Stimulated activated CD8-positive, alpha-beta memory T cell treated with anti-CD3 and anti-CD28 coated beads, Interleukin-15, amount 100 ng/mL, for 4 hours (primary cell): ENCODE measurements around the gene LDLRAD3.

Source experiments
- DNase-seq, 2 donors: peaks; one replicate each; pipeline ENCODE4 v3.0.0-alpha.2; 2020; ENCODE audit warnings: low read depth in 2 of 2

Gene LDLRAD3

DNA sequence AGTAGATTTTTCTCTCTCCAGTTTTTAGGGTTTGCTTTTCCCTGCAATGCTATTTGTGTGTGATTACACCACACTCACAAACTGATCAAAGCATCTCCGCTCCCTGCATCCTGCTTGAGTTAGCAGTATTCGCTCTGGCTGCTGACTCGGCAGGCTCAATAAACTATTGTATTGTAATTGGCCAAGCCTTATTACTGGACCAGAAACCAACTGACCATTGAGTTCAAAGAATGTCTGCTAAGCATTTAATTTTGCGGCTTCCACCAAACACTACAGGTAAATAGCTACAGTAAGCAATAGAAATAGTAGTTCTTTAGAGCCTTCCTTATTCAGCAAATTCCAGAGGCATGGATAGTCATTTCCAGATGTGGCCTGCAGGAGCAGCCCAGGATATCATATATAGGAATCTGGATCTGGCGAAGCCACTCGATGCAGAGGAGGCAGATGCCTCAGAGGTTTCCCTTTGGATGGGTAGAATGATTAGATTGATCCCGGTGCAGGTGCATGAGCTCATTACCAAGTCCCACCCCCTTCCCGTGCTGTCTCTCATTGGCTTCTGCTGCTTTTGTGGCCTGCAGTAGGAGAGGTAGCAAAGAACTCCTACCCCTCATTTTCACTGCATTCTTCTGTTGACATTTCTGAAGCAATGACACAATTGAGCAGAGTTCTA, 268.0 kb downstream of the LDLRAD3 start:
- DNase-seq, result no peak

DNA sequence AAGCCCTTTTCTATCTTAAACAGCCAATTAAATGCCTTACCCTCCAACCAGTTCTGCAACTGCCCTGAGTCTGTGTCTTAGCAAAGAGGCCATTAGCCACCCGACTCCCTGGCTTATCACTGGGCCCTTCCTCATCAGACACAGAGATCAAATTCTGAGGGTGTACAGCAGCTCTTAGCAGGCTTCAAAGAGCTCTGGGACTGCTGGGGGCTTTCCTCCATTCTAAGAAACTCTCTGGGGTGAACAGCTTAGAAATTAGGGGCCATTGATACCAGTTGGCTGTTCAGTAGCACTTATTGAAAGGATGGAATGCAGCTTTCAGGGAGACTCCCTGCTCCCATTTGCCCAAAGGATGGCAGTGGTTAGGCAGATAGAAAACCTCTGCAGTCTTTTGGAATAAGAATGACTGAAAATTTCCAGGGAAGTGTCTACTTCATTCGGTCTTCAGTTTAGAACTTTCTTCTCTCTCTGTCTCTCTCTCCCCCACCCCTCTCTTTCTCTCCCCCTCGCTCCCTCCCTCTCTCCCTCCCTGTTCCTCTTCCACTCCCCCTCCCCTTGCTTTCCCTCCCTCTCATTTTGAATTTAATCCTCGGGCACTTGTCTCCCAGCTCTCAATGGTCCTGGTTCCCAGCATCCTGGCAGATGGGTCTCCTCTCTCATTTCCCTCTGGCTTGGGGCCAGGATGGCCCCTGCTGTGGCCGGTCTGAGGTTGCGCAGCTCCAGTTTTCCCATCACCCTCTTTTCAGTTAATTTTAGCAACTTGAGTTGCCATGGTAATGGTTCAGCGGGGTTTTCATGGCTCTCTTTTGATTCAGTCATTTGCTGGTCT, 268.9 kb downstream of the LDLRAD3 start:
- DNase-seq, result no peak

DNA sequence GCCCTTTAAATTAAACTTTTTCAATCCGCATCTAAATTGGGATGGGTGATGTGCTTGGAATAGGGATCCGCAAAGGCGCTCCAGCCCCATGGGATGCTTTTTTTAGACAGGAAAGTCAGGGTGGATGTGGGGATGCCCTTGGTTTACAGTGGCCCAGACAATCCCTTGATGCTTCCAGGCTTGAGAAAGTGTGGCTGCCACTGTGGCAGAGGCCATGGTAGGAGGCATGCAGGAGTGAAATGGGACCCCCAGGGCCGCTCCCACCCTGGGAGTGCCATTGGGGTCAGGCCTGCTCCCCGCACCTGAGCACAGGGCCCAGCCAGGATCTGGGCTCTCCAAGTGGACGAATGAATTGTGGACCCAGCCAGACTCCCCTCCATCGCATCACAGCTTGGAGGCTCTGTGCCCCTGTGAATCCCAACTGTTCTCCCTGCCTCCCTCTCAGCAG, 269.6 kb downstream of the LDLRAD3 start:
- no peak for DNase-seq

DNA sequence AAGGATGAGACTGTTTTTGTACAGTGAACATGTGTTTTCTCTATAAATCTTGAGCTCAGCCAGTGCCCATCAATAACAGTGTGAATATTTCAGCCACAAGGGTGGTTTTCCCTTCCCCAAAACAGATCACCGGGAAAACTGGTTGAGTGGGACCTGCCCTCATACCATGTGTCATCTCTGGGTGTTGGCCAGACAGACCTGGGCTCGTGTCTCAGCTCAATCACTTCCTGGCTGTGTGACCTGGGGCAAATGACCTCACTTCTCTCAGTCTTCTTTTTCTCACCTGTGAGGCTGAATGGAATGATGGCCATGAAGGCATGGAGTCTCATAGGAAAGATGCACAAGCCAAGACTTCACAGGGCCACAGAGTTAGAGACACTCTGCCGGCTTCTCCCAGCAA, 270.6 kb downstream of the LDLRAD3 start:
- DNase-seq, result no peak

DNA sequence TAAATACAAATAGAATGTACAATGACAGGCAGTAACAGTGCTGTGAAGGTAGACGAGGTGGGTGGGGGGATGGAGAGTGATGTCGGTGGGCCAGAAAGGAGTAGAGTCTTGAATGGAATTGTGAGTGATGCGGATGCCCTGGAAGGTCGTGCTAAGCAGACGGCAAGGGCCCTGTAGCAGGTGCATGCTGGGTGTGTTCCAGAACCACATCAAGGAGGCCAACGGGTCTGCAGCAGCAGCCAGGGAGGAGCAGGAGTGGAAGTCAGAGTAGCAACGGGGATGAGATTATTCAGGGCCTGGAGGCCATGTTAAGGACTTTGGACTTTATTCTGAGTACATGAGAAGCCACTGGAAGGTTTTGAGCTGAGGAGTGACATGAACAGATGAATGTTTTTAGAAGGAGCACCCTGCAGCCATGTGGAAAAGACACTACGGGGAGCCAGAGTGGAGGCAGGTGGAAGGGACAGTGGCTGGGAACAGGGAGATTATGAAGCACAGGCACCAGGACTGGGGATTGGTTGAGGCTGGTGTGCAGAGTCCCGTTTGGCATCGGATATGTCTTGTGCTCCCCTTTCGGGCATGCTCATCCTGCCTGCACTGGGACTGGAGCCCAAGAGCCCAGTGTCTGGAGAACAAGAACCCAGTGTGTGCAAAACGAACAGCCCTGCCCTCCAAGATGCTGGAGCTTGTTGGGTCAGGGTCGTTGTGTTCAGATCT, 271.3 kb downstream of the LDLRAD3 start:
- DNase-seq, result no peak

DNA sequence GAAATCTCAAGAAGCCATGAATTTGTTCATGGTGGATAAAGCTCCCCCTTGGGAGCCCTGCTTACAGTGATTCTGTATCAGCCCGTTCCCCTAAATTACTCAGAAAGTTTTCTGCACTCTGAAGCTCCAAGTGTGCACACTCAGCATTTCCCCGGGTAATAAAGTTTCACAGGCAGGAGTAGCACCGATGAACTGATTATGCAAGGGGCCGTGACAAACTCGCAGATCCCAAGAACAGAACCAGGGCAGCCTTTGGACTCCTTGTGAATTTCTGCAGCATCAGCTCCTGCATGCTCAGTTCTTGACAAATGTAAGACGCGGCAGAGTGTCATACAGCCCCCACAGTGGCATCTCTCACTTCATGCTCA, 271.8 kb downstream of the LDLRAD3 start:
- no peak for DNase-seq

DNA sequence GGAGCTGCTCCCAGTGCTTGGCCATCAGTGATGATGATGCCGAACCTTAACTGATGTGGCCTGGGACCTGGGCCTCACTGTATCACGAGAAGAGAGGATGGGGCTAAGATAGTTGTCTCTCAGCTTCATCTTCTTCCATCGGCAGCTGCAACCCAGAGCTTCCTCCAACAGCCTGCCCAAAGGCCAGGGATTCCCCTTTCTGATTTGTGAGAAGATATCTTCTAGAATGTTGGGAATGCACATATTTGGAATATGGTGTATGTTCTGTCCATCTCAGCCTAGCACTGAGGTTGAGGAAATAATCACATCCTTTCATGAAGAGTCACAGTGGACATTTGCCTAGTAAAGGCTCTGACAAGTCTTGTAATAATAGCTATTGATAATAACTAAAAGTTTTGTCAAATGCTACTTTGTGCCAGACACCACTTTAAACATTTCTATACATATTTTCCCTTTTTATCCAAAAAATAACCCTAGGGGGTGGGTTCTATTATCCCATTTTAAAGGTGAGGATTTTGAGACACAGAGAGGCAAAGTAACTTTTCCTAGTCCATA, 272.3 kb downstream of the LDLRAD3 start:
- DNase-seq, result no peak

DNA sequence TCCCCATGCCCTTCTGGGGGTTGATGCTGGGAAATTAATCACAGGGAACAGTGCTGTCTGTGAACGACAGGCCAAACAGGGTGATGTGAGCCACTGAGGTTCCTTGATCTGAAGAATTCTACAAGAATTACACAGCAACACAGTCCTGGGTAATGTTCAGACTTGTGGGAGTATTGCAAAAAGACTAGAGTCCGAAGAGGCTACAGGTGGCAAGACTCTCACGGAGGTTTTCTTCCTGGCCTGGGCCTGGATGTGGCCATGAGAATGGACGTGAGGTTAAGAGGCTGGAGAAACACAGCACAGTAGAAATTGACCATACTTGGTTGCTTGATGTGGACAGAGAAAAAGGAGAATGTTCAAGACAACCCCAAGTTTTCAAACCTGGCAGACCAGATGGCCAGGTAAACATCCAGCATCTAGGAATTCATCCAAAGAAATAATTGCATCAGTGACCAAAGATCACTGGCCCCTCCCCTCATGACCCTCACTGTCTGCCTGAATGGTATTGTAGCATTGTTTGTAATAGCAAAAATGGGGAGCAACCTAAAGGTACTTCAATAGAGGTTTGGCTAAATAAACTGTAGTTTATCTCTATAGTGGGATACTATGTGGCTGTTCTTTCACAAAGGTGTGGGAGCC, 274.5 kb downstream of the LDLRAD3 start:
- no peak for DNase-seq

DNA sequence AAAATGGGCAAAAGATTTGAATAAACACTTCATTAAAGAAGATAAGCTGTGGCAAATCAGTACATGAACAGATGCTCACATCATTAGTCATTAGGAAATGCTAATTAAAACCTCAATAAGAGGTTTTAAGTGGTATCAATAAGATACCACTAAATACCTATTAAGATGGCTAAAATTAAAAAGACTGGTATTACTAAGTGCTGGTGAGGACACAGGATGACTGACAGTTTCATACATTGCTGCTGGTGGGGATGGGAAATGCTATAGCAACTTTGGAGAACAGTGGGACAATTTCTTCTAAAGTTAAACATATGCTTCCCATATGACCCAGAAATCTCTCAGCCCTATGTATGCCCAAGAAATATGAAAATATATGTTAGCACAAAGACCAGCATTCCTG, 276.1 kb downstream of the LDLRAD3 start:
- DNase-seq, result no peak

DNA sequence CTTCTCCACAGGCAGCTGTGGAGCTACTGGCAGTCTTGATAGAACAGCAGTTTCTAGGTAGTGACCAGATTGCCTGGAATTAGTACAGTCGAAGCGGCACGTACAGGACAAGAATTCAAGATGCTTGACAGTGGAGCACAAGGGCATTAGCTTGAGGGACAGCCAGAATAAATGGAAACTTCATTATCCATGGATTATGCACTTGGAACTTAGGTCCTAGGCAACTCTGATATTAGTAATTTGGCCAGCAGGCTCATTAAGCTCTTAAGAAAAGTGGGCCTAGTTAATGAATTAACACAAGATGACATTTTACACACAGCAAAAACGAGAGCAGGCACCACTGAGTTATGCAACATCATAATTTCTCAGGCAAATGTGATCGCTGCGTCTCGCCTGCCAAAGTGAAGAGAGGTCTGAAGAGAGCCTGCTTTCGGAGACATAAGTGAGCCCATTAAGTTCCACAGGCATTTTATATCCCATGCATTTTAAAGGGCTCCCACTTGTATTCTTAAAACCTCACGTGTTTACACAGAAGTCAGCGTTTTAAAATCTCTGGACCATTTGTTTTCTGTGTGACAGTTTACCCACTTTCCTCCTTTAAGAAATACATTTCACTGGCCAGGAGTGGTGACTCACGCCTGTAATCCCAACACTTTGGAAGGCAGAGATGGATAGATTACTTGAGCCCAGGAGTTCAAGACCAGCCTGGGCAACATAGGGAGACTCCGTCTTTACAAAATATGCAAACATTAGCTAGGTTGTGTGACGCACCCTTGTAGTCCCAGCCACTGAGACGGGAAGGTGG, 279.2 kb downstream of the LDLRAD3 start:
- DNase-seq, result no peak

DNA sequence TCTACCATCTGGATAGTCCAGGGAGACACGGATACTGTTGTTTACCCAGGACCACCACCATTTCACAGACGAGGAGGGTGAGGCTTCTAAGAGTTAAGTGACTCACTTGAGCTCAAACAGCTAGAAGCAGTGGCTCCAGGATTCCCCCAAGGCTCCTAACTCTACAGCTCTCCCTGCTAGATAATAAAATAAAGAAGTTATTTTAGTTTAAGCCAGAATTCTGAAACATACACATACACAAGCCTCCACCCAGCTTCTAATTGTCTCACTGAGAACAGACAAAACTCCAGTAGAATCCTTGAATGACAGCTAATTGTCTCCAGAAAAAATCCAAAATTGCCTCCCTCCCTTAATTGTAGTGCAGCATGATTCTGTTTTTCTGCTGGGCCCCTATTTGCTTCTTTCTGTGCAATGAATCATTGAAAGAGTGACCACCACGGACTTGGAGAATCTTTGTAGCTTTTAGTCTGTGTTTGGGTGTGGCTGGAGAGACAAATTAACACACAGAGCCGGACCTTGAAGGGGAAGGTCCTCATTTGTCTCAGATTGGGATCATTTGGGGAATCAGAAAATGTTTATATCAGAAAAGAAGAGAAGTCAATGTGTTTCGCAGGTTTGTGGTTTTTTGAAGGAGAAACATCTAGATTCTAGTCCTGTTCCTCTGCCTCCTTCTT, 280.5 kb downstream of the LDLRAD3 start:
- DNase-seq, result no peak

DNA sequence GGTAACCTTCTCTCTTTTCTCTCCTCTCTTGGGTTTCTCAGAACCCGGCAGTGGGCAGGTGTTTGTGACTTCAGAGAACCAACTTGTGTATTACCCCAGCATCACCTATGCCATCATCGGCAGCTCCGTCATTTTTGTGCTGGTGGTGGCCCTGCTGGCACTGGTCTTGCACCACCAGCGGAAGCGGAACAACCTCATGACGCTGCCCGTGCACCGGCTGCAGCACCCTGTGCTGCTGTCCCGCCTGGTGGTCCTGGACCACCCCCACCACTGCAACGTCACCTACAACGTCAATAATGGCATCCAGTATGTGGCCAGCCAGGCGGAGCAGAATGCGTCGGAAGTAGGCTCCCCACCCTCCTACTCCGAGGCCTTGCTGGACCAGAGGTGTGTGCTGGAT, 283.2 kb downstream of the LDLRAD3 start:
- DNase-seq, result no peak

DNA sequence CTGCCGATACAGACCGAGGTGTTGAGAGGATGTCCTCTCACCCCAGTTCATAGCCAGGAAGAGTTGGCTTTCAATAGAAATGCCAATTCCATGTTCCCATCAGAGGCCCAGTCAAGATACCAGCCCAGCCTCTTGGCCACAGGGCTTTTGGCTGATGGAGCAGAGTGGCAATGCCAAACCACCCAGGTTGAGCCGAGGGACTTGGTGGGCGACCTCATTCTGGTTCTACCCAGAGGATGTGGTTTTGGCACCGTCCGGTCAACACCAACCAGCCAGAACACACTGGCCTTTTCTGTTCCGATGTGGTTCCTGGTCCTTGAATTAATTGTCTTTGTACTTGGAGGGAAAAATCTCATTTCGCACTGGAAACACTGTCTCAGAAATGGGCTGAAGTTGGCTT, 284.8 kb downstream of the LDLRAD3 start:
- DNase-seq, result no peak

DNA sequence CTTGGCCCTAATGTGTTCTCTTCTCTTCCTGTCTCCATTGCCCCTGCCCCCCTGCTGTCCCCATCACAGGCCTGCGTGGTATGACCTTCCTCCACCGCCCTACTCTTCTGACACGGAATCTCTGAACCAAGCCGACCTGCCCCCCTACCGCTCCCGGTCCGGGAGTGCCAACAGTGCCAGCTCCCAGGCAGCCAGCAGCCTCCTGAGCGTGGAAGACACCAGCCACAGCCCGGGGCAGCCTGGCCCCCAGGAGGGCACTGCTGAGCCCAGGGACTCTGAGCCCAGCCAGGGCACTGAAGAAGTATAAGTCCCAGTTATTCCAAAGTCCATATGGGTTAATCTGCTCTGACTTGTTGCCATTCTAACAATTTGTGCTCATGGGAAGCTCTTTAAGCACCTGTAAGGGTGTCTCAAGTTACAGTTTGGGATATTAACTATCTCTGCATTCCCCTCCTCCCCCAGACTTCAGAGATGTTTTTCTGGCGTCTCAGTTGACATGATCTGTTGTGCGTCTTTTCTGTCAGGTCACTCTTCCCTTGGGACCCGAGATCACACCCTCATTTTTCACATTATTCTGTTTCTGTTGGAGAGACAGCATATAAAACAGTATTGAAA, 285.3 kb downstream of the LDLRAD3 start:
- DNase-seq, result no peak

DNA sequence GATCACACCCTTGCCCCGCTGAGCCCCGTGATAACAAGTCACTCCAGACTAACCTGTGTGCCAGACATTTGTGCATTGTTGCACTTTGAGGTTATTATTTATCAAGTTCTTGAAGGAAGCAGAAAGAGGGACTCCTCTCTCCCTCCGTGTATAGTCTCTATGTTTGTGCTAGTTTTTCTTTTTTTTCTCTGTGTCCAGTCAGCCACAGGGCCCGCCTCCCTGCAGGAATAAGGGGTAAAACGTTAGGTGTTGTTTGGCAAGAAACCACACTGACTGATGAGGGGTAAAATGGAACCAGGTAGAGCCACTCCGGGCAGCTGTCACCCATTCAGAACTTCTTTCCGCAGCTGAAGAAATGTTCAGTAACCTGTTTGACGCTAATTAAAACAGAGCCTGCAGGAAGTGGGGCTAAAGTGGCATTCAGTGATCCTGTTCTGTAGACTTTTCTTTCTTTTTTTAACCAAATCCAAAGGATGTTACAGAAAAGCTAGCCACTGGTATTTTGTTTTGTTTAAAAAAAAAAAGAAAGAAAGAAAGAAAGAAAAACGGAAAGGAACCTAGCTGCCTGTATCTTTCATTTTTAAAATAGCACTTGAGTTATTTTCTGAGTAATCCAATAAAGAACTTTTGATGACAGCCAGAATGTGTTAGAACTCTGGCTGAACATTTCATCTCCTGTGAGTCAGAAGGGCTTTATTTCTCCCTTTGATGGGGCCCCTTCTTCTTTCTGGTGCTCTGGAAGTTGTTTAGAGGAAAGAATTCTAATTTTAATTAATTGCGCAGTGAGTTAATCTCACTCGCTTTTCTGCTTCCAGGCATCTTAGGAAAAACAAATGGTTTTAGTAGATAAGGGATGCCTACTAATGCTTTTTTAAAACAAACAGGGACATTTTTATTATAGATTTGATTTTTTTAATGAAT, 287.2 kb downstream of the LDLRAD3 start:
- no peak for DNase-seq

DNA sequence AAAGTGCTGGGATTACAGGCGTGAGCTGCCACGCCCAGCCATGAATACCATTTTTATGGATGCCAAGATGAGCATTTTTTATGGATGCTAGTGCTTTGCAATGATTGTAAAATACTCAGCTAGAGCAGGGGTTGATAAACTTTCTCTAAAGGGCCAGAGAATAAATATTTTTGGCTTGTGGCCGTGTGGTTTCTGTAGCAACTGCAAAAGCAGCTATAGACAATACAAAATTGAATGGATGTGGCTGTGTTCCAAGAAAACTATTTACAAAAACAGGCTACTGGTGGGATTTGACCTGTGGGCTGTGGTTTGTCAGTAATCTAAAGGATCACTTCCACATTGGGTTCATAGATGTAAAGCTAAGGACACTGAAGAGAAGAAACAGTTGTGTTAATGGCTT, 289.3 kb downstream of the LDLRAD3 start:
- no peak for DNase-seq

DNA sequence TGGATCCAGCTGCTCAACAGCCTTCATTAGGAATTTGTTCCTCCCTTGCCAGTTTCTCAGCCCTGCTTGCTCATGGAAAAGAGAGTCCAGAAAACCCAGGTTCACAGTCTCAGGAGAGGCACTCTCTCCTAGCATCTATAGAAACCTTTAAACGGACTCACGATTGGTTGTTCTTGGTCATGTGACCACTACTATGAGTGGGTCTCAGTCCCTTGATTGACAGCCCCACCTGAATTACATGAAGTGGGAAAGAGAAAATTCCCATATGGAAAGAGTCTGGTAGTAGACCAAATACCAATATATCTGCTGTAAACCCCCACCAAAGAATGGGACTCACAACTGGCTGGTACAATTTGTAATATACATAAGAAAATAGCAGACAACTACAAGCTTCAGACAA, 291.0 kb downstream of the LDLRAD3 start:
- DNase-seq, result no peak

DNA sequence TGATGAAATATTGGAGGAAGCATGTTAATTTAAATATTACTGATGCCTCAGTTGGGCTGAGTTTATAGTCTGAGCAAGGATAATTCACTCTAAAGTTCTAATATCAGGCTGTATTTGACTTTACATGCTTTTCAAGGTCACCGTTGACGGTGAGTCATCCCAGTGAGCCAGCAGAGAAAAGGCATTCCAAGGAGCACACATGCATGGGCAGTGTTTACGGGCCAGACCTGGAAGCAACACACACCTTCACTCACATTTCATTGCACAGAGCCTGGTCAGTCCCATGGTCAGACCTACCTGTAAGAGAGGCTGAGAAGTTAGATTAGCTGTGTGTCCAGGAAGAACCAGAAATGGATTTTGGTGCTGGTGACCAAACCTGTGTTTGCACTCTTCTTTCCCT, 291.9 kb downstream of the LDLRAD3 start:
- no peak for DNase-seq

DNA sequence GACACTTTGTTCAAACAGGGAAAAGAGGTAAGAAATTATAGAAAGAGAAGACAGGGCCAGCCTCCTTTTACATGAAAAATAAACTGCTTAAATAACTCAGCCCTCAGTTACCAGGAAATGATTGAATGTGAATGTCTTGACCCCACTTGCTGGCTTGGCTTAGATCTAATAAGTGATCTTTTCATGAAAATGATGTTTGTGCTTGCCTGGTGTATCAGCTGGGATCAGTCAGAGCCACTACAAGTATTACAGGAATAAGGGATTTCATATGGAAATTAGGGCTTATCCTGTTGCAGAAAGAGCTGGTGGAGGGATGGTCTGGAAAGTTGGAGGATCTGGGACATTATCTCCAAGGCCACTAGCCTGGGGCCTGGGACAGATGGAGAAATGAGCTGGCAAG, 293.5 kb downstream of the LDLRAD3 start:
- no peak for DNase-seq
